Measurements from ENCODE around the gene RDH12.

- TF ChIP-seq EZH2 (IDR thresholded peaks at IDR 0.05; ENCODE audit: borderline replicate concordance, insufficient read depth, low read length, poor library complexity, severe bottlenecking), result no peak
- TF ChIP-seq CTCF (IDR thresholded peaks at IDR 0.05; ENCODE audit: poor library complexity, severe bottlenecking), result peak; percentile 30
- peak; percentile 100 for TF ChIP-seq POLR2AphosphoS5 (IDR thresholded peaks at IDR 0.05)
- TF ChIP-seq SMC3 (conservative IDR thresholded peaks at IDR 0.05; ENCODE audit: poor library complexity), result no peak
Observed at GRCh38 chr14:67695394-67695949, 6.2 kb upstream of the RDH12 start, which contains the start of gene RDH11.

Data from neural cell (in vitro differentiated cells).